ENCODE measurements around the gene MSI2.
A peak's percentile ranks its signal among the peaks of the same experiment; 100 is the strongest.

MSI2 gene

DNA sequence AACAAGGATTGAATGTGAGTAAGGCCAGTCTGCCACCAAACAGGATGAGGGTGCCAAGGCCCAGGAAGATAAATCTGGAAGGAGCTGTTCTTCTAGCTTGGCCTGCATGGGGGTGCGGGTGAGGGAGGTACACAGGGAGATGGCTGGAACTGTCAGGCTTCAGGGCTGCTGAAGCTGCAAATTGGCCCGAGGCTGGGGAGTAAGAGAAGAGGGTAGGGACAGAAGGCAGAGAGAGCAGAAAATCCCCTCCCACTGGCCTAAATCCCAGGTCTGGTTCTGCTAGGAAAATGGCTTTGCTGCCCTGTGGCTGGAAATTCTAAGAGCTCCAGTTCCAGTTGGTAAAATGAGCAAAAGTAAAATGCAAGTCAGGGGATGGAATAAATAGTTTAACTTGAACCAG, 400.9 kb downstream of the MSI2 start:
- no peak for FAIRE-seq
- no peak for DNase-seq (ENCODE audit: insufficient read length, low spot score)

DNA sequence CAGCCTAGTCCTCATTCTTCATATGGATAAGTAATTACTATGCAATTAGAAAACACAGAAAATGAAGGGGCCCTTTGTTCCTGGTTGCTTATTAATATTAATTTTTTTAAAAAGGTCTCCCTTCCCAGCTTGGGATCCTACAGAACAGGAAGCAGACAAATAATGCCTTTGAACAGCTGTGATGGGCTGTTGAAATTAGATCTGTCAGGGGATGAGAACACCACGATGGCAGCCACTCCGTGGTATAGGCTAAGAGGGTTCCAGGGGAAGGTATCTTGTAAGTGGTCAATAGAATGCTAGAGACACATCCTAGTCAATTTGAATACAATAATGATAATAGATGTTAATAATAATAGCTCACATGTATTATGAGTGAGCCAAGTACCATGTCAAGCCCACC, 405.7 kb downstream of the MSI2 start:
- no peak for TF ChIP-seq POLR2A (IDR thresholded peaks at IDR 0.05; ENCODE audit: low read depth, low read length)
- DNase-seq (ENCODE audit: insufficient read length, low spot score) (no peak), FAIRE-seq (no peak)

More for the DNA sequence above, 400.9 kb downstream of the MSI2 start:
- TF ChIP-seq POLR2A (IDR thresholded peaks at IDR 0.05; ENCODE audit: low read depth, low read length): no peak

GRCh38 chr17:57662644-57663308, 406.5 kb downstream of the MSI2 start:
- 0 out of 2 replicates have a peak, but pooled peaks have one; percentile 8 for TF ChIP-seq POLR2A (IDR thresholded peaks at IDR 0.05; ENCODE audit: low read depth, low read length)
- peak; percentile 66 for FAIRE-seq

DNA sequence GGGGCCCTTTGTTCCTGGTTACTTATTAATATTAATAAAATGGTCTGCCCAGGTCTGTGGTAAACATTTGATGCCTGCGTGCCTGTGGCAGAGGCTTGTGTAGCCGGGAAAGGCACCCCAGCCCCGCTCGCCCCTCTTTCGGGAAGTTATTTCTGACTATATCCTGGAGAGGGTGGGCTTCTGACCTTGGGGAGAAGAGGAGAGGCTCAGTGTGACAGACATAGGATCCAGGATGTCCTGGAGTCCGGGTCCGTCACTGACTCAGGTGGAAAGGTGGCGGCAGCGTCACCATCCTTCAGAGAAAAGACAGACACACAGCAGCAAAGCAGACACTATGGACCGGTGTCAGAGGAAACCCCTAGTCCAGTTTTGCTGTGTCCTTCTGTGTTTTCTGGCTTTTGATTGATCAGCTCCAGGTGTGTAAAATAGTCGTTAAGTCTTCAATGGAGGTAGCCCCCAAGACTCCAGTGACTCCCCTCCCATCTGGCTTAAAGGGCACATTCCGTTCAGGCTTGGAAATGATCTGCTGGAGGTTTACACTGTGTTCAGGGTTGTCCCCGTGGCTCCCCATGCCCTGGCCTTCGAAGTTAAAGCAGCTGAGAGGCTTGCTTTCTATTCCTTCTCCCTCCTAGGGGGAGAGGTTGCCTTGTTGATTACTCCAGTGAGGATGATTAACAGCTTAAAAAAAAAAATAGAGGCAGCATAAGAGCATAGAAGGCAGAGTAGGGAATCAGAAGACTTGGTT, 407.2 kb downstream of the MSI2 start:
- no peak for TF ChIP-seq POLR2A (IDR thresholded peaks at IDR 0.05; ENCODE audit: low read depth, low read length)
- FAIRE-seq (no peak), DNase-seq (ENCODE audit: insufficient read length, low spot score) (no peak)

More at GRCh38 chr17:57662644-57663308, 406.5 kb downstream of the MSI2 start:
- peak; percentile 98 for DNase-seq (ENCODE audit: insufficient read length, low spot score)

DNA sequence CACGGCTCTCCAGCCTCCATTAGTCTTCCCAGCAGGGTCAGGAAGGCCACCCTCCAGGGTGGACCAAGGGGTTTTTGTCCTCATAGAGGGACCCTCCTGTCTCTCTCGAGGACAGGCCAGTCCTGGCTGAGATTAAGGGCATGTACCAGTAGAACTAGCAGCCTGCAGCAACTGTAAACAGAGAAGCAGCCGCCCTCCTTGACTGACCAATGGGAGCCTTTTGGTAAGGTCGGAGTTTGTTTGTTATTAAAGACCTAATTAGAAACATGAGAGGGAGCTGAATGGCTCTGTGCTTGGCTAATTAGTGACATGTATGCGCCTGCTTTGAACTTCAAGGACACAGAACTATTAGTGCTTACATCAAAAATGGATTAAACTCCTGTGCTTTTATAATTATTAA, 408.8 kb downstream of the MSI2 start:
- FAIRE-seq (no peak), DNase-seq (ENCODE audit: insufficient read length, low spot score) (no peak)
- no peak for TF ChIP-seq POLR2A (IDR thresholded peaks at IDR 0.05; ENCODE audit: low read depth, low read length)

- FAIRE-seq (no peak), DNase-seq (ENCODE audit: insufficient read length, low spot score) (no peak)
- no peak for TF ChIP-seq POLR2A (IDR thresholded peaks at IDR 0.05; ENCODE audit: low read depth, low read length)
These were observed 409.4 kb downstream of the MSI2 start for GRCh38 chr17:57665696-57666095.

DNA sequence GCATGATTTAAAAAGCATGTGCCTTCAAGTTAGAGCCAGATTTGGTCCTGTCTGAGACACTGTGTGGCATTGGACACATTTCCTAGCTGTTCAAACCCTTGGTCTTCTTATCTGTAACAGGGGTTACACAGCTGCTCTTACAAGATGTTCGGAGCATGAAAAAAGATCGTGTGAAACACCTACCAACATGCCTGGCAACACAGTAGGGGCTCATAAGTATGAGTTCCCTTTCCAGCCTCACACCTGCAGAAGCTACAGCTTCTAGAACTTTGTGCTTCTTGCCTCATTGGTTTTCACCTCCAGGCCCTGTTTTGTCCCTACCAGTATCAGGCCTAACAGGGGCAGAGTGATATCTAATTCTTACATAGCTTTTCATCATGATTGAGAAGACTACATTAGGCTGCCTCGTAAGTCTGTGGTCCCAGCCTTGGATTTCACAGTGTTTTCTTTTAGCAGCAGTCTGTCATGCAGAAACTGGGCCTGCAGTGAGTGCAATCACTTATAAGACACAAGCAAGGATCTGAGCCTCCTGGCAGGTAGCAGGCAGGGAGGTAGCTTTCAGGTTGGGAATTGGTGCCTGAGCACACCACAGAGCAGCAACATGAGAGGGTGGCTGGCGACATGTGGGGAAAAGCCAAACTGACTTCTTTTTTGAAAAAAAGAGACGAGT, 410.0 kb downstream of the MSI2 start:
- DNase-seq (ENCODE audit: insufficient read length, low spot score): no peak
- no peak for TF ChIP-seq POLR2A (IDR thresholded peaks at IDR 0.05; ENCODE audit: low read depth, low read length)
- no peak for FAIRE-seq

- FAIRE-seq (no peak), DNase-seq (ENCODE audit: insufficient read length, low spot score) (no peak)
- TF ChIP-seq POLR2A (IDR thresholded peaks at IDR 0.05; ENCODE audit: low read depth, low read length): no peak
These were observed 410.6 kb downstream of the MSI2 start for GRCh38 chr17:57666946-57667345.

GRCh38 chr17:57667461-57667923, 411.2 kb downstream of the MSI2 start:
- no peak for FAIRE-seq
- DNase-seq (ENCODE audit: insufficient read length, low spot score): no peak
- no peak for TF ChIP-seq POLR2A (IDR thresholded peaks at IDR 0.05; ENCODE audit: low read depth, low read length)

DNA sequence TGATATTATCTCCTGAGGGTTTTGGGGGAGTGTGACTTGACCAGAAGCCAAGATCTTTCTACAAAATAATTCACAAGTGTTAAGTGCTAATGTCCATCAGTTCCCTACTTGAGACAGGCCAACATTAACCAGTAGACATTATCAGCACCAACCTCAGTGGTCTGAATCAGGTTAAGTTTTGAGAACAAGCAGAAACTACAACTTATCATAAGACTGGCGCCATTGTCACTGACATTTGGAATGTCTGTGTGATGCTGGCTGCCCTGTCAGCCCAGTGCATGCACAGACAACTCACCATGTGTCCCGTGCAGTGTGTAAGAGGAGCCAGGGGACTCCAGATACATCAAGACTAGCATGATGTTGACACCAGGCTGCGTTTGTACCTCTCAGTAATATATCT, 412.0 kb downstream of the MSI2 start:
- DNase-seq (ENCODE audit: insufficient read length, low spot score): no peak
- no peak for FAIRE-seq
- TF ChIP-seq POLR2A (IDR thresholded peaks at IDR 0.05; ENCODE audit: low read depth, low read length): no peak

DNA sequence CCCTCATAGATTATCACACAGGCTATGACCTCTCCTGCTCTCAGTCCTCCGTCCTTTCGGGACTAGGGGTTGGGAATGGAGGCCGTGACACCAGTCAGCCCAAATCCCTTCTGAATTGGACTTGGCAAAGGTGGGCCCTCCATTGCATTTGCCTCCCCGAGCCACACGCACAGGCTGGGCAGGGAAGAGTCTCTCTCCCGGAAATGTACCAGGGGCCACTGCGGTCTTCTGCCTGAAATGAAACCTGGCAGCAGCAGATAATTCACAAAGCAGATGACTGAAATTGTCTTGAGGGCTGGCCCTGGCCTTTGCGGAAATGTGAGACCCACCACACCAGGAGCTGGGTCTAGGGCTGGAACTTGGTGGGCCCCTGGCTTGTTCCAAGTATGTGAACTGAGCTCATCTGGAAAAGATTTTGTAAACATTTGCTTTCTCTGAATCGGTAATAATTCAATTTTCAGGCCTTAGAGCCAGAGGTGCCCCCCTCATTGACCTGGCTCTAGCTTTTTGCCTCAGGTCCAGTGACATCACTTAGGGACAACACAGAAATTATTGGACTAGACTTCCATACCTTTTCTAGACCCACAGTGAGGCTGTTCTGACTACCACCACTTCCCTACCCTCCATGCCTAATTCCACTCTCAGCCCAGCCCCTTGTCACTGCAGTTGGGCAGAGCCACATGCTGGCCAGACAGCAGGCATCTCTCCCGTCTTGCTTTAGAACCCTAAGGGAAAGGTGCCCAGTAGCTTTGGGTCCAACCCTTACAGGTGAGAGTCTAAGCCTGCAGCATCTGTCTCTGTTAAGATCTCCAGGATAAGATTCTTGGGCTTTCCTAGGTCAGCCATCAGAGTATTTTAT, 413.6 kb downstream of the MSI2 start:
- TF ChIP-seq POLR2A (IDR thresholded peaks at IDR 0.05; ENCODE audit: low read depth, low read length): no peak
- no peak for DNase-seq (ENCODE audit: insufficient read length, low spot score)
- no peak for FAIRE-seq

- no peak for TF ChIP-seq POLR2A (IDR thresholded peaks at IDR 0.05; ENCODE audit: low read depth, low read length)
- no peak for DNase-seq (ENCODE audit: insufficient read length, low spot score)
- no peak for FAIRE-seq
These were observed 414.6 kb downstream of the MSI2 start for GRCh38 chr17:57670769-57671569.
